ENCODE results near the gene CYB561D2. TPM values are rescaled to one million over a fixed set of nuclear protein-coding genes. Genes with fewer than 3 reads are reported as not detected.

CYB561D2 gene
- total RNA-seq, 4 donors from 2014 or later, result 4.7 to 10.9 (median 9.0) TPM

DNA sequence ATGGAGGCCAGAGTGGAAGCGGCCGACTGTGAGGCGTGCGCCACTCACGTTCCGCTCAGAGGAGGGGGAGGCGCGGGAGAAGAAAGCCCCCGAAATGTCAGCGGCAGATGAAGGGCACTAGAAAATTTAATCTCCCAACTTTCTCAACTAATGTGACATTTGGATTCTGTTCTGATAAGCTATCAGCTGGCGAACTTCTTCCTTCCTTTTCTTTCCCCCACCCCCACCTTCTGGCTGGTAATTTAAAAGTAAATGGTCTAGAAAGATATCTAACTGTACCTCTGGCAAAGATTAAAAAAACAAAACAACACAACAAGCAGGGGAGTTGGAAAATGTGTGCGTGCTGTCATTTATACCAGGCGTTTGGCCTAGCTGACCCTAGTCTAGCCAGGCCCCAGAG lies 35.1 kb downstream of the CYB561D2 start:
- ATAC-seq, result no peak
- no peaks in the 10 kb centered on the region for H3K36me3 ChIP-seq

DNA sequence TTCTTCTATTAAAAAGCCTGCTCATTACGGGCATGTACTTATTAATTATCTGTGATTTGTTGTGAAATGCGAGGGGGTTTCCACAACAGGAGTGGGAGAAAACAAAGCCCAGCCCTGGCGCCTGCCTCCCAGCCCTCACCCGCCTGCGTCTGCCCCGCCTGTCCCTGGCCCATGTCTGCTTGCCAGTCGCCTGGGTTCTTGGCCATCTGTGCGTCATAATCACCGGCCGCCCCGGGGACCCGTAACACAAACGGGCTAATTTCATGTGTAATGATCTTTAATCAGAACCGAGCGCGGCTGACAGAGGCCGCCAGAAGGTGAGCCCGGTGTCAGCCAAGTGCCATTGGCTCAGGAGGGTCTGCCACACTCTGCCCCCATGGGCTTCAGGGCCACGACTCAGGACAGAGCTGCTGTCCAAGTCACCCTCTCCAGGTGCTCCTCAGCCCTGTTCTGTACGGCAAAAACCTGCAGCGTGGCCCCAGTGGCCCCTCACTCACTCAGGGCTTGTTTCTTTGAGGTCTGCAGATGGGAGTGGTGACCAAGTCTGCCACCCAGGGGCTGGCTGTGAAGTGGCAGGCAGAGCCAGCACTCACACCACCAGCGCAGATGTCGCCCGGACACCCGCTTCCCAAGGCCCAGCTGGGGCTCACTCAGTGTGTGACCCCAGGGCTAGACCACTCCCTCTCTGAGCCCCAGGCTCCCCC lies 37.5 kb downstream of the CYB561D2 start:
- H3K4me3 ChIP-seq, result no peak overlapping the region
- WGBS, 2 donors (ENCODE audit: low coverage in 1 of 2), result 64 to 94% methylated on average over 5 to 12 of the region's 25 CpGs
- ATAC-seq, result no peak
- no peaks in the 10 kb centered on the region for H3K36me3 ChIP-seq
- no peak overlapping the region for H3K27ac ChIP-seq
- peaks cover 0 to 9% (median 0%) of the 10 kb centered on the region in 3 donors for H3K4me1 ChIP-seq
- TF ChIP-seq POLR2A (IDR thresholded peaks at IDR 0.05), result no peak
- no peak for TF ChIP-seq POLR2AphosphoS5 (IDR thresholded peaks at IDR 0.05)
- no peaks in the 10 kb centered on the region for H3K9me3 ChIP-seq
- H3K27me3 ChIP-seq, result no peaks in the 10 kb centered on the region

More for the DNA sequence above, 35.1 kb downstream of the CYB561D2 start:
- H3K9me3 ChIP-seq, result no peaks in the 10 kb centered on the region
- WGBS, 2 donors (ENCODE audit: low coverage in 1 of 2), result 82 to 88% methylated on average over 2 to 13 of the region's 13 CpGs
- TF ChIP-seq EP300 (IDR thresholded peaks at IDR 0.05), result no peak
- TF ChIP-seq CTCF (IDR thresholded peaks at IDR 0.05), result no peak
- TF ChIP-seq POLR2AphosphoS5 (IDR thresholded peaks at IDR 0.05), result no peak
- no peak for TF ChIP-seq POLR2A (IDR thresholded peaks at IDR 0.05)
- no peak overlapping the region for H3K27ac ChIP-seq
- no peak overlapping the region for H3K4me3 ChIP-seq
- no peaks in the 10 kb centered on the region for H3K27me3 ChIP-seq
- H3K4me1 ChIP-seq, result peaks cover 0 to 2% (median 0%) of the 10 kb centered on the region in 3 donors

DNA sequence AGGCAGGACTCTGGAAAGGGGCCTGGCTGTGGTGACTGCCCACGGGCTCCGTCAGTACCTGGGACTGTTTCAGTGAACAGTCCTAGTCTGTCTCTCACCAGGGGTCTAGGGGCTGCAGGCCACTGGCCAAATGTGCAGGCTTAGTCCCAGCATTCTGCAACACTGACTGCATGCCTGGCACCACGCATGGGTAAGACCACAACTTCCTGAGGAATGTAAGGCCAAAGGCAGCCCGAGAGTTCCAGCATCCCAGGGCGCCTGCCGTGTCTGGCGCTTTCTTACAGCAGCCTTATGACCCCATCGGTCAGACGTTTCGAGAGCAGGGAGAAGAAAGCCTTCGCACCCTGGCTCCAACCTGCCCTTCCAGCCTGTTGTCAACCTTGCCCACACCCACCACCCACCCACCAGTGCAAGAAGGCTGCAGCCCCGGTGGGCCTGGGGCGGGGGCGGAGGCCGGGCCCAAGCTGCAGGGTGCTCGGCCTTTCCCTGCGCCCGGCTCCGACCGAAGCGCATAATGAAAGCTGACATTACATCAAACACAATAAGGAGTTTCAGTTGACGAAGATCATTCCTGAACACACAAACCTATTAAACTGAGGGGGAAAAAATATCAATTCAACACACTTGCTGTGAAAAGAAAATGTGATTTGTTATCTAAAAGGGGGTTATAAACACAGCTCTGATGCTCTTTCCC lies 38.2 kb downstream of the CYB561D2 start:
- Histone ChIP-seq H3K27ac (no peak overlapping the region), H3K4me1 (peaks cover 0 to 9% (median 0%) of the 10 kb centered on the region in 3 donors), H3K36me3 (no peaks in the 10 kb centered on the region), H3K4me3 (no peak overlapping the region), H3K9me3 (no peaks in the 10 kb centered on the region), H3K27me3 (no peaks in the 10 kb centered on the region)
- ATAC-seq, result no peak
- WGBS, 2 donors (ENCODE audit: low coverage in 1 of 2), result 87 to 100% methylated on average over 1 to 4 of the region's 22 CpGs
- TF ChIP-seq POLR2AphosphoS5 (IDR thresholded peaks at IDR 0.05) (no peak), EP300 (IDR thresholded peaks at IDR 0.05) (no peak), POLR2A (IDR thresholded peaks at IDR 0.05) (no peak), CTCF (IDR thresholded peaks at IDR 0.05) (no peak)

- no peaks in the 10 kb centered on the region for H3K27me3 ChIP-seq
- no peaks in the 10 kb centered on the region for H3K9me3 ChIP-seq
- no peaks in the 10 kb centered on the region for H3K36me3 ChIP-seq
- H3K4me1 ChIP-seq, result peaks cover 0 to 9% (median 0%) of the 10 kb centered on the region in 3 donors
- H3K4me3 ChIP-seq, result no peak overlapping the region
- WGBS, 2 donors (ENCODE audit: low coverage in 1 of 2), result 79 to 90% methylated on average over 4 to 5 of the region's 6 CpGs
- TF ChIP-seq EP300 (IDR thresholded peaks at IDR 0.05) (no peak), POLR2A (IDR thresholded peaks at IDR 0.05) (no peak), CTCF (IDR thresholded peaks at IDR 0.05) (no peak), POLR2AphosphoS5 (IDR thresholded peaks at IDR 0.05) (no peak)
- ATAC-seq, result no peak
- H3K27ac ChIP-seq, result no peak overlapping the region
Measured at GRCh38 chr3:50389414-50389767, 38.7 kb downstream of the CYB561D2 start.

- peaks cover 0 to 9% (median 0%) of the 10 kb centered on the region in 3 donors for H3K4me1 ChIP-seq
- H3K4me3 ChIP-seq, result no peak overlapping the region
- H3K27me3 ChIP-seq, result no peaks in the 10 kb centered on the region
- peak; percentile 21 for ATAC-seq
- TF ChIP-seq POLR2A (IDR thresholded peaks at IDR 0.05) (no peak), POLR2AphosphoS5 (IDR thresholded peaks at IDR 0.05) (no peak), CTCF (IDR thresholded peaks at IDR 0.05) (no peak), EP300 (IDR thresholded peaks at IDR 0.05) (no peak)
- 80% methylated on average over 1 of the region's 12 CpGs; no CpG with 5 or more reads in 1 of the 2 donors for WGBS, 2 donors (ENCODE audit: low coverage in 1 of 2)
- no peaks in the 10 kb centered on the region for H3K9me3 ChIP-seq
- no peaks in the 10 kb centered on the region for H3K36me3 ChIP-seq
- H3K27ac ChIP-seq, result no peak overlapping the region
Measured at GRCh38 chr3:50390508-50391224, 40.0 kb downstream of the CYB561D2 start.
